ENCODE data around the gene BRD4. TPM values are rescaled to one million over a fixed set of nuclear protein-coding genes. Genes with fewer than 3 reads are reported as not detected.

BRD4 gene
- total RNA-seq, 4 donors from 2014 or later = 7.7 to 38.2 (median 31.3) TPM

DNA sequence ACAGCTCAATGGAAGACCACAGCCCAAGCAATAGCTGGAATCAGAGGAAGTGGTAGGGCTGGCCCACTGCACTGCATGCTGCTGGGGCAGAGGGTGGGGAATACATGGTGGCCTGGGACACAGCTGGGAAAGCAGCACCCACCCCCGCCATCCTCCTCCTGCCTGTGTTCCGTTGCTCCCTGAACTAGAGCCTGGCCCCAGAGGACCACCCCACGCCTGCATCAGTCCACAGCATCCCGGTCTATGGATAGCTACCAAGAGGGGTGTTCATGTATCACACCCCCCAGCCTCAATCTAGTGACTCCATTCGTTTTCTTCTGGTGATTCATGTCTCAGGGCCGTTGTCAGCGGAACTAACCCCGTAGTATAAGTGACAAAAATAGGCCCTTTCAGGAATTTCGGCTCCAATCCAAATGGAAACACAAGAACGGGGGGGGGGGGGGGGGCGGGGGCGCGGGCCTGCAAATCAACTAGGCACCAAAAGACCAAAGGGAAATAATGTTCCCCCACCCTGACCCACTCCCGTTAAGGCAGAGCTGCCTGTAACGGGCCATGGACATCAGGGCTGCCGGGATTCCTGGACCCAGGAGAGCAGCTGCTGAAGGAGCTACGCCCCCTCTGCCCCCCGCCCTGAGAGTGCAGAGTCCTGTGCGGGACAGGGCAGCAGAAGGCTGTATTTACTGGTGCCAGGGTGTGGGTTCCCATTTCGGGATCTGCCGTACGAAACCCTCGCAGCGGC is 81.2 kb downstream of the BRD4 start:
- Histone ChIP-seq H3K27me3 (no peaks in the 10 kb centered on the region), H3K4me1 (peaks cover 38 to 82% (median 62%) of the 10 kb centered on the region in 3 donors), H3K4me3 (peak overlapping the region in 2 of 4 donors; percentile 16), H3K27ac (peak overlapping the region; percentile 66 to 93 (median 88)), H3K36me3 (peaks cover 40 to 98% (median 43%) of the 10 kb centered on the region in 3 donors), H3K9me3 (no peaks in the 10 kb centered on the region)
- 42 to 49% methylated on average over 3 to 10 of the region's 24 CpGs for WGBS, 2 donors
- TF ChIP-seq POLR2A (IDR thresholded peaks at IDR 0.05) = no peak
- TF ChIP-seq, protein P1, sequence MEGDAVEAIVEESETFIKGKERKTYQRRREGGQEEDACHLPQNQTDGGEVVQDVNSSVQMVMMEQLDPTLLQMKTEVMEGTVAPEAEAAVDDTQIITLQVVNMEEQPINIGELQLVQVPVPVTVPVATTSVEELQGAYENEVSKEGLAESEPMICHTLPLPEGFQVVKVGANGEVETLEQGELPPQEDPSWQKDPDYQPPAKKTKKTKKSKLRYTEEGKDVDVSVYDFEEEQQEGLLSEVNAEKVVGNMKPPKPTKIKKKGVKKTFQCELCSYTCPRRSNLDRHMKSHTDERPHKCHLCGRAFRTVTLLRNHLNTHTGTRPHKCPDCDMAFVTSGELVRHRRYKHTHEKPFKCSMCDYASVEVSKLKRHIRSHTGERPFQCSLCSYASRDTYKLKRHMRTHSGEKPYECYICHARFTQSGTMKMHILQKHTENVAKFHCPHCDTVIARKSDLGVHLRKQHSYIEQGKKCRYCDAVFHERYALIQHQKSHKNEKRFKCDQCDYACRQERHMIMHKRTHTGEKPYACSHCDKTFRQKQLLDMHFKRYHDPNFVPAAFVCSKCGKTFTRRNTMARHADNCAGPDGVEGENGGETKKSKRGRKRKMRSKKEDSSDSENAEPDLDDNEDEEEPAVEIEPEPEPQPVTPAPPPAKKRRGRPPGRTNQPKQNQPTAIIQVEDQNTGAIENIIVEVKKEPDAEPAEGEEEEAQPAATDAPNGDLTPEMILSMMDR (IDR thresholded peaks at IDR 0.05) = no peak
- intact Hi-C loops (cut with DNase I) = no loop called here
- DNase-seq = no peak

DNA sequence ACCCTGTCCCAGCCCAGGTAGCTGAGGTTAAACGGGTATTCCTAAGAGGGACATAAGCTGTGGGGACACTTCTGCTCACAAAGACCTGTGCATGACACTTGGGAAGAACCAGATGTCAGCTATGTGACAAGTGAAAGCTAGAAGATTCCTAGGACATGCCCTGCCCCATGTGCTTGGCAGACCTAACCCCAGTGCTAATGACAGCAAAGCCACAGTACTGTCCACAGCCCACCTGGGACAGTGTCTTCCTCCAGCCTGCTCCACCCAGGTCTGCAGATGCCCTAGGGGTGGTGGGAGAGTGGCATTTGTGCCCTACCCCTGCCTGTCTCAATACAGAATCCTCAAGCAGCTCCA is 81.7 kb downstream of the BRD4 start:
- peak overlapping the region in 1 of 4 donors; percentile 16 for H3K4me3 ChIP-seq
- peak overlapping the region; percentile 66 to 93 (median 88) for H3K27ac ChIP-seq
- 17 to 29% methylated on average over 1 of the region's 1 CpG for WGBS, 2 donors
- H3K4me1 ChIP-seq = peaks cover 38 to 86% (median 62%) of the 10 kb centered on the region in 3 donors
- TF ChIP-seq POLR2A (IDR thresholded peaks at IDR 0.05) = no peak
- TF ChIP-seq, protein P1 (IDR thresholded peaks at IDR 0.05) = no peak
- no peaks in the 10 kb centered on the region for H3K9me3 ChIP-seq
- H3K27me3 ChIP-seq = no peaks in the 10 kb centered on the region
- no peak for DNase-seq
- intact Hi-C loops (cut with DNase I) = no loop called here
- H3K36me3 ChIP-seq = peaks cover 35 to 98% (median 43%) of the 10 kb centered on the region in 3 donors

GRCh38 chr19:15249972-15250639 is 82.2 kb downstream of the BRD4 start:
- H3K9me3 ChIP-seq = no peaks in the 10 kb centered on the region
- DNase-seq = no peak
- peaks cover 31 to 98% (median 42%) of the 10 kb centered on the region in 3 donors for H3K36me3 ChIP-seq
- H3K4me3 ChIP-seq = no peak overlapping the region
- H3K27me3 ChIP-seq = no peaks in the 10 kb centered on the region
- no peak for TF ChIP-seq POLR2A (IDR thresholded peaks at IDR 0.05)
- TF ChIP-seq, protein P1 (IDR thresholded peaks at IDR 0.05) = peak in 1 of 6 experiments; percentile 15
- intact Hi-C loops (cut with DNase I) = loop anchor here (10.0 kb wide), 1 partner anchor 145 kb away; the partner anchor contains the start of gene SYDE1
- peak overlapping the region; percentile 66 to 93 (median 88) for H3K27ac ChIP-seq
- H3K4me1 ChIP-seq = peaks cover 38 to 86% (median 62%) of the 10 kb centered on the region in 3 donors
- WGBS, 2 donors = 20 to 27% methylated on average over 7 to 14 of the region's 15 CpGs

GRCh38 chr19:15249528-15249874 is 82.8 kb downstream of the BRD4 start:
- peaks cover 38 to 86% (median 62%) of the 10 kb centered on the region in 3 donors for H3K4me1 ChIP-seq
- intact Hi-C loops (cut with DNase I) = loop anchor here (10.0 kb wide), 1 partner anchor 145 kb away; the partner anchor contains the start of gene SYDE1
- 70% methylated on average over 6 of the region's 6 CpGs; no CpG with 5 or more reads in 1 of the 2 donors for WGBS, 2 donors
- peak overlapping the region; percentile 66 to 93 (median 88) for H3K27ac ChIP-seq
- H3K36me3 ChIP-seq = peaks cover 31 to 98% (median 36%) of the 10 kb centered on the region in 3 donors
- no peak for TF ChIP-seq POLR2A (IDR thresholded peaks at IDR 0.05)
- TF ChIP-seq, protein P1 (IDR thresholded peaks at IDR 0.05) = no peak
- no peak overlapping the region for H3K4me3 ChIP-seq
- no peaks in the 10 kb centered on the region for H3K27me3 ChIP-seq
- DNase-seq = no peak
- H3K9me3 ChIP-seq = no peaks in the 10 kb centered on the region
